PFSK-1 (cell line): ENCODE measurements around the gene CHDH.

Source experiments
- FOXP2 ChIP-seq: optimal IDR thresholded peaks from 2 replicates; pipeline ENCODE3; 2011; ENCODE audit warnings: borderline replicate concordance, control low read depth, inconsistent platforms; ENCODE audit not compliant: insufficient read depth; ENCODE audit errors: extremely low read length, extremely low read depth
- POLR2AphosphoS5 ChIP-seq: IDR thresholded peaks from 2 replicates; pipeline ENCODE4 v1.6.1; 2012; ENCODE audit warnings: low read depth, mild to moderate bottlenecking, control low read depth, low read length, moderate library complexity
- REST ChIP-seq, 2 experiments: IDR thresholded peaks; 2 replicates each; pipeline versions ENCODE4 v1.6.1 to v1.8.0; 2011 to 2012; ENCODE audit warnings: low read depth in 2 of 2, low read length in 2 of 2, control low read depth in 1 of 2, inconsistent platforms in 1 of 2, mild to moderate bottlenecking in 1 of 2, moderate library complexity in 1 of 2; ENCODE audit not compliant: insufficient read depth in 1 of 2
- SIN3A ChIP-seq: IDR thresholded peaks from 2 replicates; pipeline ENCODE4 v1.6.1; 2012; ENCODE audit warnings: mild to moderate bottlenecking, low read length, moderate library complexity, borderline replicate concordance; ENCODE audit not compliant: insufficient read depth
- TAF1 ChIP-seq: IDR thresholded peaks from 2 replicates; pipeline ENCODE4 v1.6.1; 2012; ENCODE audit warnings: low read length, control low read depth, borderline replicate concordance; ENCODE audit not compliant: insufficient read depth

- TF ChIP-seq REST (IDR thresholded peaks at IDR 0.05; ENCODE audit: insufficient read depth in 1 of 2, low read depth in 2 of 2, low read length in 2 of 2) = no peak
- TF ChIP-seq SIN3A = no peak
- TF ChIP-seq POLR2AphosphoS5 = no peak
- TF ChIP-seq TAF1 = no peak
- no peak for TF ChIP-seq FOXP2
These were observed 21.4 kb downstream of the CHDH start for GRCh38 chr3:53824795-53825194.
